ENCODE data around the gene ACSBG1.
"Not testable (repeated sequence)": the region's sequence is repeated elsewhere in the genome, so short reads cannot be mapped to it uniquely, and the experiment has no call there.

ACSBG1 gene

DNA sequence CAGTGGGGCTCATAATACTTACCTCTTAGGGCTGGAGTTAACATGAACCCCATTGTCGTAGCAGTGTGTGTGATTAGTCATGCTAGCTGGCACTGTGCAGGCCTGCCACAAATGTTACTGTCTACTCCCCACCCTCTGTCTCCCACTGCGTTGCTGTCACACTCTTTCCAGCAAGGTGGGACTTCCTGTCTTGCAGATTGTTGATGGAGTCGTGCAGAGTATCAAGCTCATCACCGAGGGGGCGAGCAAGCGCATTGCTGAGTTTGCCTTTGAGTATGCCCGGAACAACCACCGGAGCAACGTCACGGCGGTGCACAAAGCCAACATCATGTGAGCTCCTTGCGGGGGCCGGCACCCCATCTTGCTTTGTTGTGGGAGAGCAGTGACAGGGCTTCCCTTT lies 72.3 kb downstream of the ACSBG1 start:
- DNase-seq = peak; percentile 26

DNA sequence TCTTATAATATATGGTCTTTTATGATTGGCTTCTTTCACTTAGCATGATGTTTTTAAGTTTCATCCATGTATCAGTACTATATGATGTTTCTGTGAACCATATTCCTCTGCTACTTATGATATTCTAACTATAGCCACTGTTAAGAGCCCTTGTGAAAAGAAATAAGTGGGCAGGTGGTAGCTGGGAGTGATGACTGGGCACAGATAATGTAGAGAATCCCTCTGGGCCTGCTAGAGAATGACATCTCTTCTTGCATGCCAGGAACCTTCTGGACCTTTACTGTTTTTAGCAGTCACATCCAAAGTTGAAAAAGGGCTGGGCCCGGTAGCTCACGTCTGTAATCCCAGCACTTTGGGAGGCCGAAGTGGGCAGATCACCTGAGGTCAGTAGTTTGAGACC lies 75.0 kb downstream of the ACSBG1 start:
- no peak for DNase-seq

DNA sequence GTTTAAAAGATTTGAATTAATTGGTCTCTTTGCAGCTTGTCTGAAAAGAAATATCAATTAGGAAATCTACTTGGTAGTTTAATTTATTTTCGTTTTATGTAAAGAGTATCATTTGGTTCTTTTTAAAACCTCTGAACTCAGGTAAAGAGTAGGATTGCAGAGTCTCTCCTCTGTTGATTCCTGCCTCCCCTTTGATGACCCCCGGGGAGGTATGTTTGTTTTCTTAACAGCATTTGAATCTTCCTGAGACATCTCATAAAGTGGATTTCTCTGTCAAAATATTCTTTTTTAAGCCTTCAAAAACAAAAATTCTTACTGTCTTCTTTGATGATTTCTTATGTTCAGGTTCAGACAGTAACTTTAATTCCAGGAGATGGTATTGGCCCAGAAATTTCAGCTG lies 77.2 kb downstream of the ACSBG1 start:
- DNase-seq = no peak

DNA sequence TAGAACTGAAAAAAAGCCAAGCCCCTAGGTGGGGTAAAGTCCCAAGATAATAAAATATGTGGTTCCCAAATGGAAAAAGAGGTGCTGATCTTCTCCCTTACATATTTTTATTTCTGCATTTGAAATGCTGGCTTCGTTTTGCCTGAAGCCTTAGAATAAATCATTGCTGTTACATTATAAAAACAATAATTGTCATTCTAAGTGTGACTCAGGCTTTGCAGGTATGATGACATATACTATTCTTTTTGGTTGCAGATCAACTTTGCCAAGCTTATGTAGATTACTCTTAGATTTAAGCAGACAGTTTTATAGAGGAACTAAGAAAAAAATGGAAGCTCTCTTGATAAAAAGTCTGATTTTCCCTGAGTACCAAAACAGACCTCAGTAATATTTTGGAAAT lies 77.7 kb downstream of the ACSBG1 start:
- DNase-seq = no peak

DNA sequence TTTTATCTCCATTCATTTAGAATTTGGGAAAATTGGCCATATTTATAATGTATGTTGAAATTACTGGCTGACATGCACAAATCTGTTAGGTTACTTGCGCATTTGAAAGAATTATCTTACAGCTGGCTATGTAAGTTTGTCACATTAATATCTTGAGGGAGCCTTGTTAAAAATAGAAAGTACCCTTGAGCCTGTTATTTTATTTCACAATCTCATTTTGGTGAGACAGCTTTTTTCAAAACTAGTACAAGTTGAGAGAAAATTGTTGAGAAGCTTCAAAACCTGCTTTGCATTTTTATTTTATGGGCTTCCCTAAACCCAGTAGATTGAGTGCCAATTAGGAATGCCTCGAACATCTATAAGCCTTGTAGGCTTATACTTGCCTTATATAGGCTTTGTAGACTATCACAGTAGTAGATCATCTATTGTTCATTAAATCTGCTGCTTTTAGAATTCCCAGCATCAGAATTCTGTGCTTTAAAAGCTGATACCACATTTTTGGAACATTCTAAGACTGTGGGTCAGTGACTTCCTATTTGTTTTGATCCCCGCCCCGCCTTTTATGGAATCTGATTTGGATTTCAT lies 78.9 kb downstream of the ACSBG1 start:
- no peak for DNase-seq

DNA sequence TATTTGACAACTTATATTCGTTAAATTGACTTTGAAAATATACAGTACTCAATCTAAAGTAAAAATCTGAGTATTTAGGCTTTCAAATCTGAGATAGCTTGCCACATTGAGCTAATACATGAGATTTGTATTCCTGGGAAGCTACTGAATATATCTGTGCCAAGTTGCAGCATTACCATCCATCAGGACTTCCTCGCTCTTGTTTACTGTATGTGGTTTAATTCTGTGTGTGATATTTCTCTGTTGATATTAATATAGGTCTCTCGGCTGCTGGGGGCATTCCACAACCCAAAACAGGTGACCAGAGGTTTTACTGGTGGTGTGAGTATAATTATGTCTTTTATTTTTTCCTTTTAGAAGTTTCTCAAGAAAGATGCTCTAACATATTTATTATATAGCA lies 79.4 kb downstream of the ACSBG1 start:
- DNase-seq = no peak

DNA sequence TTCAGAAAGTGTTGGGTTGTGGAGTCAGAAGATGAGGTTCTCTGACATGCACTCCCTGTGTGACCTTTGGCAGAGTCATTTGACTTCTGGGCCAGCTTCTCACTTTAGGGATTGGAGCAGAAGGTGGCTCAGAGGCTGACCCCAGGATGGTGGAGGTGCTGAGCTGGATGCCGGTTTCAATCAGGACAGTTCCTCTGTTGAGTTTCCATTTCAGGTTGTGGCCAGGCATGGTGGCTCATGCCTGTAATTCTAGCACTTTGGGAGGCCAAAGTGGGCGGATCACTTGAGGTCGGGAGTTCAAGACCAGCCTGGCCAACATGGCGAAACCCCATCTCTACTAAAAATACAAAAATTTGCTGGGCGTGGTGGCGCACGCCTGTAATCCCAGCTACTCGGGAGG lies 83.3 kb downstream of the ACSBG1 start:
- DNase-seq = not testable (repeated sequence)

DNA sequence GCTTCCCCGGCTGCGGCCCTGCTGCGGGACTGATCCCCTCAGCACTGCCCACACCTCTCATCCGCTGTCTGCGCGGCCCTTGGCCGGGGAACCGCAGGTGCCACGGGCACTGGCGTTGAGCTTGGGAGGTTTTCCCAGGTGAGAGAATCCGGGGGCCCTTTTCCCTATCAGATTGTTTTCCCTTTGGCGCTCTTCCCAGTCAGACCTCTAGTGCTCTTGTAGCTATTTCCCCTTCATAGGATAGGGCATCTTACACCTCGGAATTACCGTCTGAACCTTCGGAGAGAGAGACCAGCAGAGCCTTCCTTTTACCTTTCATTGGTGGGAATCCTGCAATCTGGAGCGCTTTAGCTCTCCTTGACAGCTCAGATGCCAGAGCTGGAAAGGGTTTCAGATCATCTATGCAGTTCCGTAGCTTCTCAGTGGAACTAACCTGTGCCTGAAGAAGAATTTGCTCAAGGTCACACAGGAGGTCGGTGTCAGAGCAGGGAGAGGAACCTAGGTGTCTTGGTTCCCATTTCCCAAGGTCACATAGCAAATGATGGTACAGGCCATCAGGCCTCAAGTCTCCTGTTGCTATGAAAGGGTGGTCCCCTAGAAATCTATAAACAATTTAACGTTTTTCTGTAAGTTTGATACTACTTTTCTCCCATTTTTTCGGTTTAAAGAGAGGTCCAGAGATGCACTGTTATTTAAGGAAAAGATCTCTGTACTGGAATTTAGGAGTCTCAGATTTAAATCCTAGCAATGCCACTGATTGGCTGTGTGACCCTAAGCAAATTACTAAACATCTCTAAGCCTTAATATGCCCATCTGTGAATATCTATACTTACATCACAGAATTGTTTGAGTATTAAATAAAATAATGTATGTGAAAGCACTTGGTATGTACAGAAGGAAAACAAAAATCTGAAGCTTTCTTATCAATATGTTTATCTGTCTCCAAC lies 84.3 kb downstream of the ACSBG1 start:
- no peak for DNase-seq

DNA sequence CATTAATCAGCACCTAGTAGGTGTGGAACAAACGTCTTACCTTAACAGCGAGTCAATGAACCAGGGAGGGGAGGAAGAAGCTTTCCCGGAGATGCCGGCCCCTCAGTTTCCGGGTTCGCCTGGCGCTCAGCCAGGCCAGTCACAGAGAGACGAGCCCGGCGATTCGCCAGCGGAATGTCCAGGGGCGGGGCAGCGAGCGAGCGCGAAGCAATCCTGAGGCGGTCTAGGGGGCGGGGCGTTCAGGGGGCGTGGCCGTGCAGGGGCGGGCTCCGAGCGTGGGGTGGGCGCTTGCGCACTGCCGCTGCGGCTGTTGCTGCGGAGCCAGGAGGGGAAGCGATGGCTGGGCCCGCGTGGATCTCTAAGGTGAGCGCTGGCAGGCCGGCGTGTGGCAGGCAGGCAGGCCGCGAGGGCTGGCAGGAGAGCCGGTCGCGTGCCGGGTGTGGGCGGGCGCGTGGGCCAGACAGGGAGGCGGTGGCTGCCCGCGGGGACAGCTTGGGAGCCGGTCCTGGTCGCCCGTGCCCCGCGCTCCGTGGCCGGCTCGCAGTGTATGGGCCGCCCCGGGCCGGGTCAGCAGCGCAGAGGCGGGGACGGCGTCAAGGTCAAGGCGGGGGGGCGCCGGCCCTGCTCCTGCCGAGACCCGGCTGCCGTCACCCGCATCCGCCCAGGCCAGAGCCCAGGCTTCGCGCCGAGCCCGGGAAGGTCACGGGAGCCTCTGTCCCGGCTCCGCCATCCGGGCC lies 85.1 kb downstream of the ACSBG1 start, which contains the start of gene IDH3A:
Gene IDH3A, plus strand, starts transcription at position 295 of the 737 bp plus-strand sequence. Its CDS starts 42 bp downstream, at position 337.
- peak; percentile 100 for DNase-seq

DNA sequence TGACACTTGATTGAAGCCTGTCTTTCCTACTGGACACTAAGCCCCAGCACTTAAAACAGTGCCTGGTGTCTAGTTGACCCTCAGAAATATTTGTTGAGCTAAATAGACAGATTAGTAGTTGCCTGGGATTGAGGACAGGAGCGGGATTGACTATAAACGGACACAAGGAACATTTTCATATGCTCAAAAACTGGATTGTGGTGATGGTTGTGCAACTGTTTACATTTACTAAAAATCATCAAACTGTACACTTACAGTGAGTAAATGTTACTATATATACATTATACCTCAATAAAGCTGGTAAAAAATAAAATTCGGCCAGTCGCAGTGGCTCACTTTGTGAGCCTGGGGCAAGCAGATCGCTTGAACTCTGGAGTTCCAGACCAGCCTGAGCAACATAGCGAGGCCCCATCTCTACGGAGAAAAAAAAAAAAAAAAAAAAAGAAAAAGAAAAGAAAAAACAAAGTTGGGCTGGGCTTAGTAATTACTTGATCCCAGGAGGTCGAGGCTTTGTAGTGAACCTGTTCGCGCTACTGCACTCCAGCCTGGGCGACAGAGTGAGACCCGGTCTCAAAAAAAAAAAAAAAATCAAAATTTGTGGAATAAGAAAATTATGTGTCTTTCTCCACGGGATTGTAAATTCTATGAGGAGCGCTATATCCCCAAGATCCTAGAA lies 85.8 kb downstream of the ACSBG1 start:
- DNase-seq = no peak

DNA sequence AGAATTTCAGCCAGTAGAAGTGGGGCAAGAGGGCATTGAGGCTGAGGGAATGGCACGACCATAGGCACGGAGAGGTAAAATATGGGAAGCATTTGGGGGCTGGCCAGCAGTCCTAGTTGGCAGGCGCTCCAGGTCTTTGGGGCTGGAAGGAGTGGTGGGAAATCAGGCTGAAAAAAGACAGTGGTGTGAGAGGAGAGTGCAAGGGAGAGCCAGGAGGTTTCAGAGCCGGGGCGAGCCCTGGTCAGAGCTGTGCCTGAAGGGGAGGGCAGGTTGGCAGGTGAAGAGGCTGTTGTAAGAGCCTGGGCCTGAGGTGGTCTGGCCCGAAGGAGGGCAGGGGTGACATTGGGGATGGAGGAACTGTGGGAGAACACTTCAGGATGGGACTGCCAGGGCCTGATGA lies 86.8 kb downstream of the ACSBG1 start:
- no peak for DNase-seq

DNA sequence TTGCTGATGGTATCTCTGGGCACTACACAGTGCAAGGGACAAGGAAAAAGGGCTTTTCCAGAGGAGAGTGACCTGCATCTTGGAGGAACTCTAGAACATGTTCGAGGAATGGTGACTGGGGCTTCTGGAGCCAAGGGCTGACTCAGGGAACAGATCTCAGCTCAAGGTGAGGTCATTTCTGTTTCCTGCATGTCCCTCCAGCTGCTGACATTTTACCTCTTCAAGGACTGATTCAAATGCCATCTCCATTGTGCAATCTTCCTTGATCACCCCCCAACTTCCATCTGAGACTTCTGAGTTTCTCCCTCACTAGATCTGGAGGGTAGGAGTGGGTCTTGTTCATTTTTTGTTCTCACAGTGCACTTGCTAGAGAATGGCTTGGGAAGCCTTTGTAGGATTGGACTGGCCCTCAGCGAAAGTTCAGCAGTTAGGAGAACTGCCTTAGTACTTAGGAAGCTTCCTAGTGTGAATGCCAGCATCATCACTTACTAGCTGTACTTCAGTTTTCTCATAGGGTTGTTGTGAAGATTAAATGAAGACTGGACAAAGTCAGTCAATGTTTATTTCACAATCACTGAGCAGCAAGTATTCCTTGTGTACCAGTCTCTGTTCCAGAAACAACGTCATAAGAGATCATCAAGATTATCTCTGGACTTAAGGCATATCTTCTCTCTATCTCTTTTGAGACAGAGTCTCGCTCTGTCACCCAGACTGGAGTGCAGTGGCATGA lies 87.8 kb downstream of the ACSBG1 start:
- DNase-seq = no peak

DNA sequence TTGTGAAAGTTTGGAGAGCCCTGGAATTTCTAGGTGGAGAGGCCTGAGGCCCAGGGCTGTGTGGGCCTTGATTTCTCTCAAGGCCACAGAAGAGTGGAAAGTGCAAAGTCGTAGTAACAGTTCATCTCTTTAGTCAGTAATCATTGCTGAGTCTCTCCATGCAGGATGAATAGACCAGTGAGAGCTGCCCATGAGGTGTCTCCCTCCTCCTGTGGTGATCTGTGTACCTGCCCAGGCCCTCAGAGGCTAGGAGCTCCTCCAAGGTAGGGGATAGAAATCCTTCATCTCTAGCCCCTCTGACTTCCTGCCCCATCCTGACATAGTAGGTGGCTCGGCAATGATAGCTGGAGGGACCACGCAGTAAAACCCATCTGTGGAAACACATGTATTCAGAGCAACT lies 92.0 kb downstream of the ACSBG1 start:
- DNase-seq = no peak

DNA sequence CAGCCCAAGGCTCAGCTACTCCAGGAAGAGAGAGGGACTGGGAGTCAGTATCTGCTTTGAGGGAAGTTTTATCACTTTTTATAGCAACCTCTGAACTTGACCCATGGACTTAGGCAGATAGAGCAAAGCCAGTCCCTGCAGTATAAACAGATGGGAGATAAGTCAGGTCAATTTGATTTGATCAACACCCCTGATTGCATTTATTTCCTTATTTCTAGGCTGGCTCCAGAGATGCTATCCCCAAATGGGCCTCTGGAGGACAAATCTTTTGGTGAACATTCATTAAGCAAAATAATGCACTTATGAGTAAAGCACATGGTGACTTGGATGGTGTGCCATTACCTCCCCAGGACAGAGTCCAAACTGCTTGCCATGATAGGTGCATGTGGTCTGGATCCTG lies 94.1 kb downstream of the ACSBG1 start:
- no peak for DNase-seq

DNA sequence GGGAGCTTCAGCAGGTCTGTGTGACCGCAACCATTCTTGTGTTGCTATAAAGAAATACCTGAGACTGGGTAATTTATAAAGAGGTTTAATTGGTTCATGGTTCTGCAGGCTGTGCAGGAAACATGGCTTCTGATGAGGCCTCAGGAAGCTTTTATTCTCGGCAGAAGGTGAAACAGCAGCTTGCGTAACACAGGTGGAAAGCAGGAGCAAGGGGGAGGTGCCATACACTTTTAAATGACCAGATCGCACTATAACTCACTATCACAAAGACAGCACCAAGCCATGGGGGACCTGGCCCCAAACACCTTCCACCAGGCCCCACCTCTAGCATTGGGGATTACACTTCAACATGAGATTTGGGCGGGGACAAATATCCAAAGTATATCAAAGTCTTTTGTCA lies 94.8 kb downstream of the ACSBG1 start:
- no peak for DNase-seq

DNA sequence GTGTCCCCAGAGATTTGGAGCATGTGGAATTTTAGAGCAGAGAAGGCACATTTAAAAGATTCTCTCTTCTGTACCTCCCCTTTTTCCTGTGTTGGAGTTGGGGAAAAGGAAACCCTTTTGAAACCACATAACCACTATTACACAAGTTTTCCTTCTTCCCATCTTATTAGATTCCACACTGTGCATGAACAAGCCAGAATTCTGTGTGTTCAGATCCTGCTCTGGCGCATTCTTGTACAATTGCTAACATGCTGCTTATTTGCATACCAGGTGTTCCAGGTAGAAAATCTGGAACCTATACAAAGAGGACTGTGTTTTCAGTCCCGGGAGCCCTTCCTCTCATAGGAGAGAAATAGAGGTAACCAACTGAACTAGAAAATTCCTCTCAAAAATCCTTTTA lies 100.6 kb downstream of the ACSBG1 start:
- no peak for DNase-seq

DNA sequence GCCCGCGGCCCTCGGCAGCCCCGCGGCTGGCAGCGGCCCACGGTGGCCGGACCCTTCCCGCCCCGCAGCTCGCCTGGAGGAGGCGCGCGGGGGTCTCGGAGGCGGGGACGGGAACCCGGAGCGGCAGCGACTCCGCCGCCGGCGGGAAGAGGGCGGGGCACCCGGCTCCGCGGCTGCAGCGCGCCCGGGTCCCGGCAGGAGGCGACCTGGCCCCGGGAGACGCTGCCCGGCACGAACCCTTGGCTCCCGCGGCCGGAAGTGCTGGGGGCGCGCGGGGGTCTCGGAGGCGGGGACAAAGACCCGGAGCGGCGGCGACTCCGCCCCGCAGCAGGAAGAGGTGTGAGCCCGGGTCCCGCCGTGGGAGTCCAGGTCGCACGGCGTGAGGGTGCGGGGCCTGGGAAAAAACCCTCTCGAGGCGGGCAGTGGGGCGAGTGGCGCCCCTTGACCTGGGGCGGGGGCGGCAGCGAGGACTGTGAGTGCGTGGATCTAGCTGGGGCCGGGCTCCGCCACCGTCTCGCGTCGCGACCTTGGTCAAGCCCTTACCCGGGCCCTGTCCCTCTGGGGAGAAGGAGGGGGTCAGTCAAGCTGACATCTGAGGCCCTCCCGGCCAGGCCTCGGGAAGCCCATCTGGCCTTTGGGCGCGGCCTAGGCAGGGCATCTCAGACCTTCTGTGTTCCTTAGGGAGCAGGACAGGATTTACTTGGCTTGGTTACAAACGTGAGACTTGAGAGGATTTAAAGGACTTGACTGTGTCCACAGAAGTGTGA lies 102.9 kb downstream of the ACSBG1 start, which contains the start of gene CIB2:
Gene CIB2, minus strand, starts transcription at position 151 of the 767 bp plus-strand sequence. CDS start 230 bp downstream, outside the sequence.
- peak; percentile 84 for DNase-seq

DNA sequence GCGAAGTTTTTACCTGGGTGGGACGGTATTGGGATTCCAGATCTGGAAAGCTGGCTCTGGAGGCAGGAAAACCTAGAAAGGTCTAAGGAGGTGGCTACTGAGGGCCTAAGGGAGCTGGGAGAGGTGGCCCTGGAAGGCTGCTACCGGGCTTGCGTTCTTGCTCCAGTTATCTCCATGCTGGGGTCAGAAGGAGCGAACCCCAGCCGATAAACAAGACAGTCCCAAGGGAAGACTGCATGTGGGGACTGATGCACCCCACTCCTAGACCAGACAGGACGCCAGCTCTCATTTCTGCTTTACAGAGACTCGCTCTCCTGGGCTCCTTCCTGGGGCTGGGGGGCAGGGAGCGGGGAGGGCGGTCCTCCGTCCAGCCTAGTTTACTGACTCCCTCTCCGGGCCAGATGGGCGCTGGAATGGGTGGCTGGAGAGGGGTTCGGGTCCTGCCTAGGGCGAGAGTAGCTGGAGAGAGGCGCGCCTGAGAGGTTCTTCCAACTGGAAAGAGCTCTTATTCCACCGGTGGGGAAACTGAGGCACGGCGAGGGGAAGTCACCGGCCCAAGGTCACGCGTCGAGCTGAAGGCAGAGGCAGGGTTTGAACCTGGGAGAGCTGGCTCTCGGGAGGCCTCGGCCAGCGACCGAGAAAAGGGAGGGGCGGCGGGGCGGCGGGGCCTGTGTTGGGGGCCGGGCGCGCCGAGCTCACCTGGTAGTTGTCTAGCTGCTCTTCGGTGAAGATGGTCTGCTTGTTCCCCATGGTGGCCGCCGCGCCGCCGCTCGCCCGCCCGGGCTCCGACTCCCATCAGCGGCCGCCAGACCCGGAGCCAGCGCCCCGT lies 103.7 kb downstream of the ACSBG1 start:
- DNase-seq = peak; percentile 60

DNA sequence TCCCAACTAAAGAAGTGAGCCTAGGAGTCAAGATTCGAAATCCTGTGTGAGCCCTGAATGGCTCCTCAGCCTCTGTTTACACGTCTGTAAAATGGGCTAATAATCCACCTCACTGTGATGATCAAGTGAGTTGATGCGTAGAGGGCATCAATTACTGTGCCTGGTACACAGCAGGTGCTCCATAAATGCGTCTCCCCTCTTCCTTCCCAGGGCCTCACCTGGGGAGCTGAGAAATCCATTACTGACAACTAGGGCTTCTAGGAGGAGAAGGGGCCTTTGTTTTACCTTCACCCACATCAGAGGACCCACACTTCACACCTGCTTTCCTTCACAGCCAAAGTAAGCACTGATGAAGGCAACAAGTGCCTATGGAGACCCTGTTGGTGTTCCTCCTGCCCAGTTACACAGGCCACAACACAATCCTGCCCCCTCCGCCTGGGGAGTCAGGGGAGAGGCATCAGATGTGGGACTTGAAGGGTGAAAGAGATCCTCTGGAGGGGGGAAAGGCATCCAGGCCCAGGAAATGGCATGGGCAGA lies 104.5 kb downstream of the ACSBG1 start:
- no peak for DNase-seq

DNA sequence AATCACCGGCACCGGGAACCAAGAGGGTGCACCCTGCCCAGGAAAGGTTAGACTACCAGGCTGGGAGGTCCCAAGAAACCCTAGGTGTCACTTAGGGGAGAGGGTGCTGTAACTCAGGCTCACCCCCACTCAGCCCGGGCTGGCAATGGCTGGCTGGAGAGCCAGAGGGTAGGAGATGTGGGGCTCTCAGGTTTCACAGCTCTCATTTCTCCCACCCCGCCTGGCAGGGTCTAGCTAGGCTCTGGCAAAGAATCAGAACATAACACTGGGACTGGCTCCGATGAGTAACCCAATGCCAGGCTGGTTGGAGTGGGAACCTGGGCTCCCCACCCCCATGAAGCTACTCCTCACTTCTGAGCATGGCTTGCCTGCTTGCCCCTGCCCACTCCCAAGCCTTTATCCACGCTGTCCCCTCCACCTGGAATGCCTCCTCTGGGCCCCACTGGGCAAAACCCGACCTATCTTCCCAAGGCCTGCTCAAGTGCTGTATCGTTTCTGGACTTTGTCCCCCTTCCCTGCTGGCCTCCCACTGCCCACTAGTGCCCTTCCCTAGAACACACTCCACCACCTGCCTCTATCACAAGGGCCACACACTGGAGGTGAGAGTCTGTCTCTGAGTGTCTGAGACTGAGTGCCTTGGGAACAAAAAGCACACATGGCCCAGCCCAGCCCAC lies 105.2 kb downstream of the ACSBG1 start:
- no peak for DNase-seq

Data from stimulated activated CD4-positive, alpha-beta T cell treated with anti-CD3 and anti-CD28 coated beads, Interleukin-15, amount 100 ng/mL, for 24 hours (primary cell).